ENCODE data around the gene MXD4. TPM values are rescaled to one million over a fixed set of nuclear protein-coding genes. Genes with fewer than 3 reads are reported as not detected.
A peak's percentile ranks its signal among the peaks of the same experiment; 100 is the strongest.

MXD4 gene
- total and polyA plus RNA-seq, 9 of the 15 experiments (the other 6 are each of a cell fraction or from before 2014, with no cell fraction given) = 0.06 to 13.5 (median 5.9) TPM

- TF ChIP-seq ZBTB40 (IDR thresholded peaks at IDR 0.05) (no peak), ZBTB40 (CRISPR knock-in tag; IDR thresholded peaks at IDR 0.05) (no peak), RHOXF2B (CRISPR knock-in tag; conservative IDR thresholded peaks at IDR 0.05) (no peak), E2F5 (CRISPR knock-in tag; IDR thresholded peaks at IDR 0.05) (no peak), ZNF445 (CRISPR knock-in tag; IDR thresholded peaks at IDR 0.05; ENCODE audit: low read depth) (no peak), TSHZ1 (CRISPR knock-in tag; IDR thresholded peaks at IDR 0.05) (no peak), MCM5 (IDR thresholded peaks at IDR 0.05; ENCODE audit: low read depth) (no peak), TSC22D4 (tag; IDR thresholded peaks at IDR 0.05) (no peak), KDM5B (IDR thresholded peaks at IDR 0.05; ENCODE audit: insufficient replicate concordance, low read depth, low read length) (no peak), ARID2 (IDR thresholded peaks at IDR 0.05) (peak; percentile 73; the same call in 1 of the 2 replicates), CTCF (IDR thresholded peaks at IDR 0.05 in 2 of 3, conservative IDR thresholded peaks at IDR 0.05 in 1 of 3; ENCODE audit: insufficient read depth in 2 of 3, low read depth in 1 of 3, low read length in 3 of 3) (peak; percentile 54 to 66 (median 56); a peak in 4 of 6 replicates)
These were observed 18.1 kb downstream of the MXD4 start (continued) for GRCh38 chr4:2243681-2244380.

Data from K562 (cell line).